DOHH2 (cell line): ENCODE results near the gene ELAVL2.

Experiments
- H3F3A ChIP-seq: fragments of 200-600 bp; sonication (generic), shearing (Covaris generic); 2 replicates; pipeline ENCODE4 v1.6.0; 2016; ENCODE audit warnings: antibody characterized with exemption, mild to moderate bottlenecking; ENCODE audit not compliant: control insufficient read depth, insufficient read depth
- H3K27ac ChIP-seq: fragments of 200-600 bp; sonication (generic); 2 replicates; pipeline ENCODE4 v1.5.1; 2014; ENCODE audit warnings: low read depth, mild to moderate bottlenecking, low read length, moderate library complexity
- H3K27me3 ChIP-seq: fragments of 200-600 bp; sonication (generic); 2 replicates; pipeline ENCODE4 v1.6.1; 2014; ENCODE audit warnings: mild to moderate bottlenecking, low read length, mixed read lengths; ENCODE audit not compliant: control insufficient read depth
- H3K36me3 ChIP-seq: fragments of 200-600 bp; sonication (generic); 2 replicates; pipeline ENCODE4 v1.6.1; 2014; ENCODE audit warnings: mild to moderate bottlenecking, low read length, moderate library complexity, mixed read lengths; ENCODE audit not compliant: control insufficient read depth
- H3K4me1 ChIP-seq: fragments of 200-600 bp; sonication (generic); 2 replicates; pipeline ENCODE4 v1.6.1; 2014; ENCODE audit warnings: mild to moderate bottlenecking, low read length, mixed read lengths; ENCODE audit not compliant: control insufficient read depth
- H3K4me2 ChIP-seq: fragments of 200-600 bp; sonication (generic); 2 replicates; pipeline ENCODE4 v1.6.0; 2014; ENCODE audit warnings: mild to moderate bottlenecking, low read length, moderate library complexity
- H3K4me3 ChIP-seq: fragments of 200-600 bp; sonication (generic); 2 replicates; pipeline ENCODE4 v1.5.1; 2014; ENCODE audit warnings: mild to moderate bottlenecking, low read length, mixed read lengths
- H3K79me2 ChIP-seq: fragments of 200-600 bp; sonication (generic); 2 replicates; pipeline ENCODE4 v1.6.1; 2014; ENCODE audit warnings: mild to moderate bottlenecking, low read length, mixed read lengths; ENCODE audit not compliant: control insufficient read depth
- H3K9me2 ChIP-seq: fragments of 200-600 bp; sonication (generic); replicated peaks from 2 replicates; pipeline ENCODE4 v1.6.1; 2014; ENCODE audit warnings: mild to moderate bottlenecking, low read length, mixed read lengths; ENCODE audit not compliant: control insufficient read depth
- H3K9me3 ChIP-seq: fragments of 200-600 bp; sonication (generic); 2 replicates; pipeline ENCODE4 v1.6.1; 2014; ENCODE audit warnings: antibody characterized with exemption, low read length, mixed read lengths; ENCODE audit not compliant: control insufficient read depth, insufficient read depth
- H4K20me1 ChIP-seq: fragments of 200-600 bp; sonication (generic); 2 replicates; pipeline ENCODE4 v1.6.0; 2014; ENCODE audit warnings: low read depth, mild to moderate bottlenecking, antibody characterized with exemption, low read length, moderate library complexity; ENCODE audit not compliant: control insufficient read depth, insufficient read depth
- CTCF ChIP-seq: fragments of 200-600 bp; sonication (generic); IDR thresholded peaks from one replicate; pipeline ENCODE4 v1.5.1; 2014; ENCODE audit warnings: antibody characterized with exemption, mild to moderate bottlenecking, low read depth, low read length; ENCODE audit not compliant: poor library complexity, severe bottlenecking
- EZH2phosphoT487 ChIP-seq: fragments of 200-600 bp; sonication (generic); IDR thresholded peaks from 2 replicates; pipeline ENCODE4 v1.6.1; 2017; ENCODE audit warnings: borderline replicate concordance, mild to moderate bottlenecking, antibody characterized with exemption, low read length, moderate library complexity, mixed read lengths

ELAVL2 gene

GRCh38 chr9:23765561-23765960, 60.5 kb downstream of the ELAVL2 start:
- H3K4me2 ChIP-seq = no peak overlapping the region
- no peaks in the 10 kb centered on the region for H3F3A ChIP-seq
- H3K36me3 ChIP-seq = no peaks in the 10 kb centered on the region
- H3K4me1 ChIP-seq = no peaks in the 10 kb centered on the region
- H3K9me3 ChIP-seq = no peaks in the 10 kb centered on the region; the same call in 1 of the 2 replicates
- no peak overlapping the region for H3K27ac ChIP-seq
- H4K20me1 ChIP-seq = no peaks in the 10 kb centered on the region
- no peaks in the 10 kb centered on the region for H3K79me2 ChIP-seq
- H3K4me3 ChIP-seq = no peak overlapping the region
- TF ChIP-seq EZH2phosphoT487 (no peak), CTCF (no peak)
- H3K27me3 ChIP-seq = no peaks in the 10 kb centered on the region
- no peaks in the 10 kb centered on the region for H3K9me2 ChIP-seq

- no peaks in the 10 kb centered on the region for H3K4me1 ChIP-seq
- no peaks in the 10 kb centered on the region for H3F3A ChIP-seq
- H4K20me1 ChIP-seq = no peaks in the 10 kb centered on the region
- no peaks in the 10 kb centered on the region for H3K36me3 ChIP-seq
- no peak for TF ChIP-seq CTCF
- TF ChIP-seq EZH2phosphoT487 = no peak
- no peaks in the 10 kb centered on the region for H3K27me3 ChIP-seq
- no peaks in the 10 kb centered on the region for H3K79me2 ChIP-seq
- H3K9me2 ChIP-seq = no peaks in the 10 kb centered on the region
- no peak overlapping the region for H3K27ac ChIP-seq
- no peak overlapping the region for H3K4me2 ChIP-seq
- no peaks in the 10 kb centered on the region; the same call in 1 of the 2 replicates for H3K9me3 ChIP-seq
- H3K4me3 ChIP-seq = no peak overlapping the region
These were observed 61.8 kb downstream of the ELAVL2 start for GRCh38 chr9:23764219-23764618.

GRCh38 chr9:23754551-23754950, 71.5 kb downstream of the ELAVL2 start:
- Histone ChIP-seq H3K27ac (no peak overlapping the region), H4K20me1 (no peaks in the 10 kb centered on the region), H3K9me3 (no peaks in the 10 kb centered on the region), H3K79me2 (no peaks in the 10 kb centered on the region), H3K36me3 (no peaks in the 10 kb centered on the region), H3F3A (no peaks in the 10 kb centered on the region), H3K9me2 (no peaks in the 10 kb centered on the region), H3K4me3 (no peak overlapping the region), H3K27me3 (no peaks in the 10 kb centered on the region), H3K4me1 (no peaks in the 10 kb centered on the region), H3K4me2 (no peak overlapping the region)
- no peak for TF ChIP-seq EZH2phosphoT487

GRCh38 chr9:23752859-23753258, 73.2 kb downstream of the ELAVL2 start:
- Histone ChIP-seq H3K4me2 (no peak overlapping the region), H3K9me2 (no peaks in the 10 kb centered on the region), H3K4me3 (no peak overlapping the region), H3K27ac (no peak overlapping the region), H3K79me2 (no peaks in the 10 kb centered on the region), H3K27me3 (no peaks in the 10 kb centered on the region), H4K20me1 (no peaks in the 10 kb centered on the region), H3F3A (no peaks in the 10 kb centered on the region), H3K4me1 (no peaks in the 10 kb centered on the region), H3K9me3 (no peaks in the 10 kb centered on the region), H3K36me3 (no peaks in the 10 kb centered on the region)
- TF ChIP-seq EZH2phosphoT487 = no peak
- no peak for TF ChIP-seq CTCF
